ENCODE data around the gene TNRC18.
"Not testable (repeated sequence)": the region's sequence is repeated elsewhere in the genome, so short reads cannot be mapped to it uniquely, and the experiment has no call there.

The TNRC18 gene

GRCh38 chr7:5295039-5296014 is 128.3 kb downstream of the TNRC18 start:
- no peak for DNase-seq (ENCODE audit: low read depth in 1 of 2, low spot score in 1 of 2)

GRCh38 chr7:5294169-5294987 is 129.3 kb downstream of the TNRC18 start:
- no peak for DNase-seq (ENCODE audit: low read depth in 1 of 2, low spot score in 1 of 2)

- not testable (repeated sequence) for DNase-seq (ENCODE audit: low read depth in 1 of 2, low spot score in 1 of 2)
These were observed 131.8 kb downstream of the TNRC18 start for GRCh38 chr7:5291711-5292335.

GRCh38 chr7:5291301-5291700 is 132.3 kb downstream of the TNRC18 start:
- no peak for DNase-seq (ENCODE audit: low read depth in 1 of 2, low spot score in 1 of 2)

- DNase-seq (ENCODE audit: low read depth in 1 of 2, low spot score in 1 of 2), result no peak
These were observed 134.3 kb downstream of the TNRC18 start for GRCh38 chr7:5289355-5289754.

GRCh38 chr7:5288560-5288959 is 135.1 kb downstream of the TNRC18 start:
- not testable (repeated sequence) for DNase-seq (ENCODE audit: low read depth in 1 of 2, low spot score in 1 of 2)

- DNase-seq (ENCODE audit: low read depth in 1 of 2, low spot score in 1 of 2), result no peak
These were observed 135.8 kb downstream of the TNRC18 start for GRCh38 chr7:5287802-5288201.

- DNase-seq (ENCODE audit: low read depth in 1 of 2, low spot score in 1 of 2), result not testable (repeated sequence)
These were observed 136.3 kb downstream of the TNRC18 start for GRCh38 chr7:5287373-5287772.

GRCh38 chr7:5286933-5287332 is 136.7 kb downstream of the TNRC18 start:
- DNase-seq (ENCODE audit: low read depth in 1 of 2, low spot score in 1 of 2), result no peak

GRCh38 chr7:5284304-5285281 is 139.0 kb downstream of the TNRC18 start:
- DNase-seq (ENCODE audit: low read depth in 1 of 2, low spot score in 1 of 2), result no peak

GRCh38 chr7:5283421-5284303 is 140.0 kb downstream of the TNRC18 start:
- no peak for DNase-seq (ENCODE audit: low read depth in 1 of 2, low spot score in 1 of 2)

GRCh38 chr7:5282543-5283316 is 140.9 kb downstream of the TNRC18 start, which contains the start of gene SLC29A4:
Gene SLC29A4 (plus strand): TSS chr7:5282943. CDS start chr7:5287817, 4,874 bp downstream.
- no peak for DNase-seq (ENCODE audit: low read depth in 1 of 2, low spot score in 1 of 2)

GRCh38 chr7:5281598-5282500 is 141.8 kb downstream of the TNRC18 start:
- DNase-seq (ENCODE audit: low read depth in 1 of 2, low spot score in 1 of 2), result not testable (repeated sequence)

- DNase-seq (ENCODE audit: low read depth in 1 of 2, low spot score in 1 of 2), result no peak
These were observed 143.9 kb downstream of the TNRC18 start for GRCh38 chr7:5279734-5280133.

- no peak for DNase-seq (ENCODE audit: low read depth in 1 of 2, low spot score in 1 of 2)
These were observed 144.9 kb downstream of the TNRC18 start for GRCh38 chr7:5278766-5279165.

GRCh38 chr7:5276611-5277010 is 147.0 kb downstream of the TNRC18 start:
- DNase-seq (ENCODE audit: low read depth in 1 of 2, low spot score in 1 of 2), result no peak

GRCh38 chr7:5276123-5276522 is 147.5 kb downstream of the TNRC18 start:
- not testable (repeated sequence) for DNase-seq (ENCODE audit: low read depth in 1 of 2, low spot score in 1 of 2)
